Bronchial epithelial cell (primary cell): Measurements from ENCODE around the gene LMO4. TPM values are rescaled to one million over a fixed set of nuclear protein-coding genes. Genes with fewer than 3 reads are reported as not detected.

Source experiments
- DNase-seq: peaks from one replicate; pipeline ENCODE4 v3.0.0-alpha.2; 2010; ENCODE audit warnings: low read depth
- FAIRE-seq: peaks from 2 replicates; lab custom pipeline; 2011; peaks lifted over from hg19 to GRCh38; lab: Jason Lieb, UNC
- H3K27me3 ChIP-seq: 2 replicates; pipeline ENCODE4 v1.5.1; 2011; ENCODE audit warnings: low read length; ENCODE audit not compliant: control insufficient read depth, insufficient read depth
- H3K36me3 ChIP-seq: 2 replicates; pipeline ENCODE4 v1.5.1; 2011; ENCODE audit warnings: low read length; ENCODE audit not compliant: control insufficient read depth, insufficient read depth
- H3K4me3 ChIP-seq: 2 replicates; pipeline ENCODE4 v1.5.1; 2011; ENCODE audit warnings: mild to moderate bottlenecking, low read depth, low read length, control low read depth
- CTCF ChIP-seq: IDR thresholded peaks from 2 replicates; pipeline ENCODE4 v1.5.1; 2011; ENCODE audit warnings: mild to moderate bottlenecking, moderate library complexity, low read length, control low read depth, inconsistent platforms; ENCODE audit not compliant: insufficient read depth, severe bottlenecking
- total RNA-seq: library from RNA; depleted of rRNA; stranded (reverse); fragments of >200 nt; gene quantifications from 2 replicates; pipeline ENCODE4 v1.2.1, GENCODE V29; 2014

The LMO4 gene
- total RNA-seq, 1 donor from 2014 or later, result 73.7 TPM

- H3K27me3 ChIP-seq, result no peaks in the 10 kb centered on the region
- FAIRE-seq, result no peak
- DNase-seq, result no peak
- TF ChIP-seq CTCF, result no peak
- H3K4me3 ChIP-seq, result no peak overlapping the region
- H3K36me3 ChIP-seq, result peaks cover 14% of the 10 kb centered on the region
Observed at GRCh38 chr1:87344231-87344630, 15.6 kb downstream of the LMO4 start.

DNA sequence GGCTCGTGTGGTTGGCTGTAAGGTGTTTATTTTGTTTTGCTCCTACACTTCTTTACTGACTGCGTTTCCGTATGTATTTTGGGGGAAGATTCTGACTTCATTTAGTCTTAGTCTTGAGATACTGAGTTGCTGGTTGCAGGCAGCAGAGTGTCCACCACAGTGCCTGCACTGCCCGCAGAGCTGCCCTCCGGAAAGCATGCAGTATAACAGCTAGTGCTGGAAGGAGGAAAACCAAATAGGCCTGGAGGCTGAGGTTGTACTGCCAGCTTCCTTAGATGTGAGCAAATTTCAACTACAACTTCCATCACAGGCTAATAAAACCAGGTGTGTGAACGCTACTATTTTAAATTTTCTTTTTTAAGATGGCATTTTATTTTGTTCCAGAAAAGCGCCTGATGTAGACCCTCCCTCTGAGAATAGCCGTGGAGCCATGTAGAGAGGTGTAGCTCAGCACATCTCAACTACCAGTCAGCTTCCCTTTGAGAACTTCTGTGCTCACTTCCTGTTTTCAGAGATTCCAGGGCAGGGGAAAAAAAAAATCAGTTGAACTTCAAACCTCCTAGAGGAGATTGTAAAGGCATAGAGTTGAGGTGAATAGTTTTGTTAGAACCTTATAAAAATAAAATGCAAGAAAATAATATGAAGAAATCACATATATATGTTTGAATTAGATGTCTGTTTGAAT lies 17.6 kb downstream of the LMO4 start:
- peaks cover 9% of the 10 kb centered on the region for H3K36me3 ChIP-seq
- FAIRE-seq (no peak), DNase-seq (no peak)
- no peaks in the 10 kb centered on the region for H3K27me3 ChIP-seq
- TF ChIP-seq CTCF, result no peak
- no peak overlapping the region for H3K4me3 ChIP-seq

DNA sequence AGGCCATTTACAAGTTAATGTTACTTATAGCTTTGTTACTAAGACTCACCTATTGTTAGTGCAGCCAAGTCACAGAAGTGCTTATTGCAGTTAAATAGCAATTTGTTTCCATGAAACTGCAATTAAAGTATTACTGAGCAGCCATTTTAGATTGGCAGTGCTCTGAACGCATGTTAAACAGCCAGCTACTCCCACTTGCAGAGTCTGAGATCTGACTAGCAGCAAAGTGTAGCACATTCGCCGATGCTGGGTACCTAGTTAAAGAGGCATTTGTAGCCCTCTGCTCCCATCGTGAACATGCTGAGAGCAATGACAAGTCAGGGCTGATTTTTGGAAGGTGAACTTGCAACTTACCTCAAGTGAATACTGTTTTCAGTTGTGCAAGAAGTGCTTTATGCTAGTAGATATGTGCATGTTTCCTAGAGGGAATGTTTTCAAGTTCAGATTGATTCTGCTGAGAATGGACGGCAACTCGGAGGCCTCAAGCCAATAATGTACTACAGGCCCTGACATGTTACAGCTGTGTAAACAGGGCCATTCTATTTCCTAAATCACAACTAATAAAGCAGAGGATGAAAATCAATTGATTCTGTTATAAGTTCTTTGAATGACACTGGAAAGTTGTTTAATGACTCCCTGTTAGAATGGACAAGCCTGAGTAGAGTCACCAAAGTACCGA lies 19.8 kb downstream of the LMO4 start:
- Histone ChIP-seq H3K4me3 (no peak overlapping the region), H3K36me3 (peaks cover 6% of the 10 kb centered on the region), H3K27me3 (no peaks in the 10 kb centered on the region)
- TF ChIP-seq CTCF, result no peak
- peak; percentile 50 for DNase-seq
- FAIRE-seq, result peak; percentile 43

DNA sequence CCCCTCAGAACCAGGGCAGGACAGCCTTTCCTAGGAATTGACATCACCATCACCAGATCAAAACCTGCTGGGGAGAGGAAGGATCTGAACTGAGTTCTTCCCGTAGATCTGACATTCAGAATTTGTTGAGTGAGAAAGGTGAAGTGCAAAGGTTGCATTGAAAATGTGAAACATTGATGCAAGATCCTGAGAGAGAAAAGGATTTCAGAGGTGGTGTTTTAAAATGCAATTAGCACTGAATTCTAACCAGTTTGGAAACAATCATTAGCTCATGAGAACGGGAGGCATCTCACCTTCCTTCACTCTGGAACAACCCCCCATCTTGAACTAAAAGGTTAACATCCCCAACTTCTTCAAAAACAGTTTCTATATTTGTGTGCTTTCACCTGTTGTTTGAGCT lies 20.4 kb downstream of the LMO4 start:
- DNase-seq, result no peak
- no peak for TF ChIP-seq CTCF
- Histone ChIP-seq H3K36me3 (peaks cover 4% of the 10 kb centered on the region), H3K4me3 (no peak overlapping the region), H3K27me3 (no peaks in the 10 kb centered on the region)
- peak; percentile 43 for FAIRE-seq

- H3K27me3 ChIP-seq, result no peaks in the 10 kb centered on the region
- no peak overlapping the region for H3K4me3 ChIP-seq
- no peak for DNase-seq
- no peaks in the 10 kb centered on the region for H3K36me3 ChIP-seq
- FAIRE-seq, result no peak
- TF ChIP-seq CTCF, result no peak
Observed at GRCh38 chr1:87355894-87356293, 27.2 kb downstream of the LMO4 start.
